Rectal smooth muscle tissue (tissue), 1 donor: Measurements from ENCODE around the gene SMYD2.

Experiments used
- H3K27ac ChIP-seq: one replicate; pipeline ENCODE4 v1.7.0; 2013; ENCODE audit warnings: low read depth, low read length, inconsistent platforms
- H3K27me3 ChIP-seq: one replicate; pipeline ENCODE4 v1.7.0; 2013; ENCODE audit warnings: low read length; ENCODE audit not compliant: control insufficient read depth, insufficient read depth
- H3K36me3 ChIP-seq: one replicate; pipeline ENCODE4 v1.7.0; 2013; ENCODE audit warnings: low read length; ENCODE audit not compliant: control insufficient read depth, insufficient read depth
- H3K4me1 ChIP-seq: one replicate; pipeline ENCODE4 v1.7.0; 2013; ENCODE audit warnings: low read length; ENCODE audit not compliant: control insufficient read depth, insufficient read depth
- H3K4me3 ChIP-seq: one replicate; pipeline ENCODE4 v1.7.0; 2013; ENCODE audit warnings: low read length
- H3K9ac ChIP-seq: one replicate; pipeline ENCODE4 v1.7.0; 2013; ENCODE audit warnings: low read length

The SMYD2 gene

GRCh38 chr1:214367841-214368240 lies 86.9 kb downstream of the SMYD2 start:
- no peaks in the 10 kb centered on the region for H3K27me3 ChIP-seq
- no peaks in the 10 kb centered on the region for H3K4me1 ChIP-seq
- no peak overlapping the region for H3K4me3 ChIP-seq
- H3K36me3 ChIP-seq: peaks cover 4% of the 10 kb centered on the region
- no peak overlapping the region for H3K9ac ChIP-seq
- H3K27ac ChIP-seq: no peak overlapping the region

GRCh38 chr1:214369364-214369763 lies 88.4 kb downstream of the SMYD2 start:
- Histone ChIP-seq H3K36me3 (peaks cover 4% of the 10 kb centered on the region), H3K27me3 (no peaks in the 10 kb centered on the region), H3K9ac (no peak overlapping the region), H3K4me3 (no peak overlapping the region), H3K4me1 (peaks cover 7% of the 10 kb centered on the region), H3K27ac (no peak overlapping the region)

- no peak overlapping the region for H3K4me3 ChIP-seq
- peaks cover 7% of the 10 kb centered on the region for H3K4me1 ChIP-seq
- no peak overlapping the region for H3K27ac ChIP-seq
- no peak overlapping the region for H3K9ac ChIP-seq
- no peaks in the 10 kb centered on the region for H3K27me3 ChIP-seq
- H3K36me3 ChIP-seq: peaks cover 4% of the 10 kb centered on the region
Observed at GRCh38 chr1:214370615-214371014, 89.7 kb downstream of the SMYD2 start.

- H3K4me1 ChIP-seq: peaks cover 7% of the 10 kb centered on the region
- no peak overlapping the region for H3K27ac ChIP-seq
- no peak overlapping the region for H3K4me3 ChIP-seq
- H3K36me3 ChIP-seq: peaks cover 4% of the 10 kb centered on the region
- no peaks in the 10 kb centered on the region for H3K27me3 ChIP-seq
- no peak overlapping the region for H3K9ac ChIP-seq
Observed at GRCh38 chr1:214372092-214372491, 91.1 kb downstream of the SMYD2 start.

GRCh38 chr1:214377485-214377884 lies 96.5 kb downstream of the SMYD2 start:
- Histone ChIP-seq H3K36me3 (peaks cover under 1% of the 10 kb centered on the region), H3K4me3 (no peak overlapping the region), H3K9ac (no peak overlapping the region), H3K4me1 (peaks cover 11% of the 10 kb centered on the region), H3K27ac (no peak overlapping the region), H3K27me3 (no peaks in the 10 kb centered on the region)

- no peaks in the 10 kb centered on the region for H3K36me3 ChIP-seq
- H3K27me3 ChIP-seq: no peaks in the 10 kb centered on the region
- peaks cover 11% of the 10 kb centered on the region for H3K4me1 ChIP-seq
- no peak overlapping the region for H3K9ac ChIP-seq
- no peak overlapping the region for H3K27ac ChIP-seq
- H3K4me3 ChIP-seq: no peak overlapping the region
Observed at GRCh38 chr1:214377886-214378285, 96.9 kb downstream of the SMYD2 start.

GRCh38 chr1:214378492-214378891 lies 97.5 kb downstream of the SMYD2 start:
- Histone ChIP-seq H3K27ac (no peak overlapping the region), H3K4me3 (no peak overlapping the region), H3K9ac (no peak overlapping the region), H3K4me1 (peaks cover 11% of the 10 kb centered on the region), H3K27me3 (no peaks in the 10 kb centered on the region), H3K36me3 (no peaks in the 10 kb centered on the region)

GRCh38 chr1:214379236-214379970 lies 98.4 kb downstream of the SMYD2 start:
- H3K4me3 ChIP-seq: no peak overlapping the region
- no peak overlapping the region for H3K27ac ChIP-seq
- H3K4me1 ChIP-seq: peaks cover 5% of the 10 kb centered on the region
- H3K9ac ChIP-seq: no peak overlapping the region
- no peaks in the 10 kb centered on the region for H3K27me3 ChIP-seq
- peaks cover 7% of the 10 kb centered on the region for H3K36me3 ChIP-seq

GRCh38 chr1:214380396-214380795 lies 99.4 kb downstream of the SMYD2 start:
- peaks cover 5% of the 10 kb centered on the region for H3K4me1 ChIP-seq
- H3K9ac ChIP-seq: no peak overlapping the region
- H3K27me3 ChIP-seq: no peaks in the 10 kb centered on the region
- no peak overlapping the region for H3K27ac ChIP-seq
- peaks cover 7% of the 10 kb centered on the region for H3K36me3 ChIP-seq
- no peak overlapping the region for H3K4me3 ChIP-seq

GRCh38 chr1:214380986-214381695 lies 100.2 kb downstream of the SMYD2 start:
- H3K4me1 ChIP-seq: peaks cover 5% of the 10 kb centered on the region
- no peak overlapping the region for H3K27ac ChIP-seq
- no peak overlapping the region for H3K4me3 ChIP-seq
- no peak overlapping the region for H3K9ac ChIP-seq
- H3K36me3 ChIP-seq: peaks cover 7% of the 10 kb centered on the region
- no peaks in the 10 kb centered on the region for H3K27me3 ChIP-seq

GRCh38 chr1:214383381-214384372 lies 102.7 kb downstream of the SMYD2 start:
- no peak overlapping the region for H3K9ac ChIP-seq
- H3K4me1 ChIP-seq: peaks cover 5% of the 10 kb centered on the region
- no peaks in the 10 kb centered on the region for H3K27me3 ChIP-seq
- H3K4me3 ChIP-seq: no peak overlapping the region
- H3K36me3 ChIP-seq: peaks cover 7% of the 10 kb centered on the region
- no peak overlapping the region for H3K27ac ChIP-seq
